RWPE1 (cell line): ENCODE results near the gene FAM13A.

ENCODE experiments used
- CTCF ChIA-PET: fragments of 350-600 bp; sonication (Branson Sonifier 250); formaldehyde crosslinking; extraction: SDS; loops from one replicate; lab custom pipeline; 2021; lab: Yijun Ruan, JAX
- POLR2A ChIA-PET: fragments of 400-600 bp; formaldehyde crosslinking; extraction: SDS; loops from one replicate; lab custom pipeline; 2020; ENCODE audit warnings: antibody characterized with exemption; ENCODE audit not compliant: low non-redundant PET; lab: Yijun Ruan, JAX
- DNase-seq: peaks from one replicate; pipeline ENCODE4 v3.0.0; 2012; ENCODE audit warnings: low spot score
- H3K27ac ChIP-seq: fragments of 450-650 bp; 2 replicates; pipeline ENCODE4 v1.5.1; 2017
- CTCF ChIP-seq: fragments of 450-650 bp; conservative IDR thresholded peaks from 2 replicates; pipeline ENCODE4 v1.5.1; 2017; ENCODE audit warnings: low read depth, mild to moderate bottlenecking

Gene FAM13A

GRCh38 chr4:88846206-88846790 is 210.7 kb downstream of the FAM13A start:
- CTCF ChIA-PET, result interaction anchor here (0.5 kb wide), 1 partner anchor 100 kb away, joined by 3 read pairs; no protein-coding TSS in a partner anchor
- no peak for TF ChIP-seq CTCF
- peak; percentile 8 for DNase-seq

GRCh38 chr4:88843067-88843685 is 213.8 kb downstream of the FAM13A start:
- TF ChIP-seq CTCF, result no peak
- ChIA-PET POLR2A (no interaction called here), CTCF (no interaction called here)
- no peak overlapping the region for H3K27ac ChIP-seq
- DNase-seq, result no peak

More at GRCh38 chr4:88846206-88846790, 210.7 kb downstream of the FAM13A start:
- H3K27ac ChIP-seq, result no peak overlapping the region
- POLR2A ChIA-PET, result no interaction called here

- no peak for DNase-seq
- H3K27ac ChIP-seq, result no peak overlapping the region
- ChIA-PET CTCF (no interaction called here), POLR2A (no interaction called here)
- TF ChIP-seq CTCF, result no peak
Measured at GRCh38 chr4:88841635-88842034, 215.3 kb downstream of the FAM13A start.

- H3K27ac ChIP-seq, result no peak overlapping the region
- ChIA-PET CTCF (interaction anchor here (0.6 kb wide), 3 partner anchors 259 to 1723 kb away, joined by 3 to 4 read pairs (median 3); no protein-coding TSS in a partner anchor), POLR2A (no interaction called here)
- no peak for TF ChIP-seq CTCF
- no peak for DNase-seq
Measured at GRCh38 chr4:88836216-88836615, 220.8 kb downstream of the FAM13A start.

GRCh38 chr4:88831031-88831430 is 226.0 kb downstream of the FAM13A start:
- ChIA-PET POLR2A (no interaction called here), CTCF (interaction anchor here (0.5 kb wide), 1 partner anchor 281 kb away, joined by 3 read pairs; the partner anchor contains the start of gene TIGD2)
- H3K27ac ChIP-seq, result no peak overlapping the region
- DNase-seq, result no peak
- no peak for TF ChIP-seq CTCF

- no peak for DNase-seq
- POLR2A ChIA-PET, result no interaction called here
- no peak overlapping the region for H3K27ac ChIP-seq
- TF ChIP-seq CTCF, result no peak
- CTCF ChIA-PET, result no interaction called here
Measured at GRCh38 chr4:88830598-88830997, 226.4 kb downstream of the FAM13A start.
